ENCODE results near the gene GMDS.
A peak's percentile ranks its signal among the peaks of the same experiment; 100 is the strongest.
"Not testable (repeated sequence)": the region's sequence is repeated elsewhere in the genome, so short reads cannot be mapped to it uniquely, and the experiment has no call there.

The GMDS gene

GRCh38 chr6:1678201-1678600, 567.2 kb downstream of the GMDS start:
- Histone ChIP-seq H3K4me3 (ENCODE audit: low read depth, low read length) (no peak overlapping the region), H3K36me3 (no peaks in the 10 kb centered on the region), H3K4me1 (peaks cover 5% of the 10 kb centered on the region; the same call in 1 of the 2 replicates), H3K9me3 (no peaks in the 10 kb centered on the region), H3K27me3 (no peaks in the 10 kb centered on the region)
- no peak for TF ChIP-seq CTCF (IDR thresholded peaks at IDR 0.05; ENCODE audit: low read depth, low read length)
- peak; percentile 40 for DNase-seq

GRCh38 chr6:1672379-1672778, 573.0 kb downstream of the GMDS start:
- no peaks in the 10 kb centered on the region for H3K9me3 ChIP-seq
- H3K4me3 ChIP-seq (ENCODE audit: low read depth, low read length) = no peak overlapping the region
- no peaks in the 10 kb centered on the region for H3K27me3 ChIP-seq
- no peak for TF ChIP-seq CTCF (IDR thresholded peaks at IDR 0.05; ENCODE audit: low read depth, low read length)
- H3K4me1 ChIP-seq = peaks cover 5% of the 10 kb centered on the region; the same call in 1 of the 2 replicates
- H3K36me3 ChIP-seq = no peaks in the 10 kb centered on the region
- DNase-seq = no peak

- TF ChIP-seq CTCF (IDR thresholded peaks at IDR 0.05; ENCODE audit: low read depth, low read length) = no peak
- Histone ChIP-seq H3K4me1 (peaks cover 14% of the 10 kb centered on the region), H3K4me3 (ENCODE audit: low read depth, low read length) (no peak overlapping the region), H3K9me3 (no peaks in the 10 kb centered on the region), H3K36me3 (no peaks in the 10 kb centered on the region), H3K27me3 (no peaks in the 10 kb centered on the region)
- no peak for DNase-seq
Observed at GRCh38 chr6:1670711-1671462, 574.5 kb downstream of the GMDS start.

- Histone ChIP-seq H3K4me3 (ENCODE audit: low read depth, low read length) (no peak overlapping the region), H3K36me3 (no peaks in the 10 kb centered on the region), H3K9me3 (no peaks in the 10 kb centered on the region), H3K4me1 (peaks cover 15% of the 10 kb centered on the region), H3K27me3 (no peaks in the 10 kb centered on the region)
- DNase-seq = no peak
- no peak for TF ChIP-seq CTCF (IDR thresholded peaks at IDR 0.05; ENCODE audit: low read depth, low read length)
Observed at GRCh38 chr6:1669996-1670395, 575.4 kb downstream of the GMDS start.

- DNase-seq; H3K27me3 ChIP-seq; H3K9me3 ChIP-seq; H3K36me3 ChIP-seq; H3K4me3 ChIP-seq (ENCODE audit: low read depth, low read length): not testable (repeated sequence)
- H3K4me1 ChIP-seq = peaks cover 15% of the 10 kb centered on the region
Observed at GRCh38 chr6:1668456-1668855, 576.9 kb downstream of the GMDS start.

- H3K9me3 ChIP-seq = no peaks in the 10 kb centered on the region
- DNase-seq = no peak
- peaks cover 15% of the 10 kb centered on the region for H3K4me1 ChIP-seq
- TF ChIP-seq CTCF (IDR thresholded peaks at IDR 0.05; ENCODE audit: low read depth, low read length) = no peak
- H3K4me3 ChIP-seq (ENCODE audit: low read depth, low read length) = no peak overlapping the region
- no peaks in the 10 kb centered on the region for H3K36me3 ChIP-seq
- H3K27me3 ChIP-seq = no peaks in the 10 kb centered on the region
Observed at GRCh38 chr6:1667805-1668175, 577.6 kb downstream of the GMDS start.
